A549 (cell line): ENCODE results near the gene B3GALNT2.

ENCODE experiments used
- BHLHE40 ChIP-seq: IDR thresholded peaks from 2 replicates; pipeline ENCODE4 v1.6.1; 2012; ENCODE audit warnings: low read depth, low read length, inconsistent platforms
- CHD4 ChIP-seq: fragments of 200-600 bp; sonication (generic); IDR thresholded peaks from 2 replicates; pipeline ENCODE4 v1.6.1; 2016; ENCODE audit warnings: antibody characterized with exemption, mild to moderate bottlenecking, borderline replicate concordance
- CTCF ChIP-seq: fragments of >200 bp; sonication (Bioruptor Twin); formaldehyde crosslinking; IDR thresholded peaks from 3 replicates; pipeline ENCODE4 v1.5.1; 2016
- EP300 ChIP-seq, 2 experiments: fragments of >200 bp; sonication (Bioruptor Twin); formaldehyde crosslinking; IDR thresholded peaks; 2 replicates in 1 of 2; 3 replicates in 1 of 2; pipeline ENCODE4 v1.6.1; 2016 to 2017
- ESRRA ChIP-seq: fragments of 150-350 bp; IDR thresholded peaks from 2 replicates; pipeline ENCODE4 v1.6.1; 2014; ENCODE audit warnings: mild to moderate bottlenecking, low read length, borderline replicate concordance
- FOSL2 ChIP-seq, 2 experiments: fragments of 450-650 bp in 1 of 2; fragments of >200 bp in 1 of 2; sonication (Bioruptor Twin) in 1 of 2; formaldehyde crosslinking; IDR thresholded peaks; 2 replicates each; pipeline versions ENCODE4 v1.5.0 to v1.6.1; 2016 to 2020; ENCODE audit warnings: mild to moderate bottlenecking in 1 of 2, moderate library complexity in 1 of 2
- MAX ChIP-seq: IDR thresholded peaks from 2 replicates; pipeline ENCODE4 v1.6.1; 2012
- MYC ChIP-seq: IDR thresholded peaks from 2 replicates; pipeline ENCODE4 v1.6.1; 2012; ENCODE audit warnings: mild to moderate bottlenecking, inconsistent platforms, low read length, improper control_type of control experiment, borderline replicate concordance
- POLR2A ChIP-seq: IDR thresholded peaks from 2 replicates; pipeline ENCODE4 v1.6.1; 2012; ENCODE audit warnings: mild to moderate bottlenecking, low read length
- RAD21 ChIP-seq, 2 experiments: fragments of >200 bp in 1 of 2; sonication (Bioruptor Twin) in 1 of 2; formaldehyde crosslinking in 1 of 2; IDR thresholded peaks in 1 of 2; conservative IDR thresholded peaks in 1 of 2; 2 replicates in 1 of 2; 3 replicates in 1 of 2; pipeline ENCODE4 v1.6.1; 2012 to 2018; ENCODE audit warnings: inconsistent platforms in 1 of 2
- REST ChIP-seq: fragments of 200-600 bp; sonication (generic); IDR thresholded peaks from 2 replicates; pipeline ENCODE4 v1.6.1; 2016; ENCODE audit warnings: antibody characterized with exemption, mild to moderate bottlenecking, moderate library complexity

- no peak for TF ChIP-seq CTCF
- TF ChIP-seq ESRRA, result no peak
- no peak for TF ChIP-seq FOSL2 (IDR thresholded peaks at IDR 0.05)
- TF ChIP-seq FOSL2 (CRISPR knock-in tag; IDR thresholded peaks at IDR 0.05), result no peak
- TF ChIP-seq POLR2A, result no peak
- TF ChIP-seq MAX, result no peak
- no peak for TF ChIP-seq BHLHE40
- no peak for TF ChIP-seq MYC
- no peak for TF ChIP-seq REST
- TF ChIP-seq EP300 (IDR thresholded peaks at IDR 0.05), result no peak
- no peak for TF ChIP-seq CHD4
- no peak for TF ChIP-seq RAD21 (conservative IDR thresholded peaks at IDR 0.05 in 1 of 2, IDR thresholded peaks at IDR 0.05 in 1 of 2)
Observed at GRCh38 chr1:235455097-235455496, 49.2 kb downstream of the B3GALNT2 start.
